MM.1S (cell line): ENCODE measurements around the gene CBL.

Source experiments
- DNase-seq: peaks from one replicate; pipeline ENCODE4 v3.0.0-alpha.2; 2015
- H2AFZ ChIP-seq: fragments of 300-600 bp; sonication (generic); 2 replicates; pipeline ENCODE4 v1.6.0; 2016; ENCODE audit warnings: antibody characterized with exemption, low read length
- H3F3A ChIP-seq: fragments of 300-600 bp; sonication (generic); 2 replicates; pipeline ENCODE4 v1.6.1; 2016; ENCODE audit warnings: mild to moderate bottlenecking, antibody characterized with exemption, low read length, moderate library complexity, mixed read lengths; ENCODE audit not compliant: insufficient read depth
- H3K27ac ChIP-seq: fragments of 300-600 bp; sonication (generic); 2 replicates; pipeline ENCODE4 v1.5.1; 2016; ENCODE audit warnings: mild to moderate bottlenecking, low read length
- H3K27me3 ChIP-seq: fragments of 300-600 bp; sonication (generic); replicated peaks from 2 replicates; pipeline ENCODE4 v1.6.0; 2016; ENCODE audit warnings: low read length; ENCODE audit not compliant: insufficient read depth
- H3K36me3 ChIP-seq: fragments of 300-600 bp; sonication (generic); replicated peaks from 2 replicates; pipeline ENCODE4 v1.6.1; 2016; ENCODE audit warnings: mild to moderate bottlenecking, low read length, mixed read lengths; ENCODE audit not compliant: insufficient read depth
- H3K4me1 ChIP-seq: fragments of 300-600 bp; sonication (generic); 2 replicates; pipeline ENCODE4 v1.6.1; 2016; ENCODE audit warnings: low read length, mixed read lengths
- H3K4me2 ChIP-seq: fragments of 300-600 bp; sonication (generic); 2 replicates; pipeline ENCODE4 v1.6.0; 2016; ENCODE audit warnings: low read depth, low read length
- H3K4me3 ChIP-seq: fragments of 300-600 bp; sonication (generic); 2 replicates; pipeline ENCODE4 v1.5.1; 2016; ENCODE audit warnings: low read length, mixed read lengths
- H3K79me2 ChIP-seq: fragments of 300-600 bp; sonication (generic); 2 replicates; pipeline ENCODE4 v1.6.1; 2016; ENCODE audit warnings: mixed run types, low read length, mixed read lengths
- H3K9ac ChIP-seq: fragments of 300-600 bp; sonication (generic); 2 replicates; pipeline ENCODE4 v1.6.1; 2016; ENCODE audit warnings: low read length, mixed read lengths
- H3K9me2 ChIP-seq: fragments of 300-600 bp; sonication (generic); replicated peaks from 2 replicates; pipeline ENCODE4 v1.6.1; 2016; ENCODE audit warnings: mild to moderate bottlenecking, low read length, mixed read lengths; ENCODE audit not compliant: insufficient read depth
- H3K9me3 ChIP-seq: fragments of 300-600 bp; sonication (generic); replicated peaks from 2 replicates; pipeline ENCODE4 v1.6.1; 2016; ENCODE audit warnings: mild to moderate bottlenecking, low read length, mixed read lengths; ENCODE audit not compliant: insufficient read depth
- H4K20me1 ChIP-seq: fragments of 300-600 bp; sonication (generic); 2 replicates; pipeline ENCODE4 v1.6.1; 2016; ENCODE audit warnings: mild to moderate bottlenecking, low read length, moderate library complexity, mixed read lengths; ENCODE audit not compliant: insufficient read depth
- EZH2 ChIP-seq: fragments of 300-600 bp; sonication (generic); optimal IDR thresholded peaks from 2 replicates; pipeline ENCODE3; 2017; ENCODE audit warnings: low read depth, mild to moderate bottlenecking, antibody characterized with exemption, low read length, mixed read lengths
- EZH2phosphoT487 ChIP-seq: fragments of 300-600 bp; sonication (generic); IDR thresholded peaks from 2 replicates; pipeline ENCODE4 v1.6.1; 2018; ENCODE audit warnings: antibody characterized with exemption, low read length
- TF ChIP-seq, protein P1 (sequence below): fragments of 300-600 bp; sonication (generic); IDR thresholded peaks from 2 replicates; pipeline ENCODE4 v1.5.1; 2016; ENCODE audit warnings: antibody characterized with exemption, low read length, mixed read lengths

Gene CBL

DNA sequence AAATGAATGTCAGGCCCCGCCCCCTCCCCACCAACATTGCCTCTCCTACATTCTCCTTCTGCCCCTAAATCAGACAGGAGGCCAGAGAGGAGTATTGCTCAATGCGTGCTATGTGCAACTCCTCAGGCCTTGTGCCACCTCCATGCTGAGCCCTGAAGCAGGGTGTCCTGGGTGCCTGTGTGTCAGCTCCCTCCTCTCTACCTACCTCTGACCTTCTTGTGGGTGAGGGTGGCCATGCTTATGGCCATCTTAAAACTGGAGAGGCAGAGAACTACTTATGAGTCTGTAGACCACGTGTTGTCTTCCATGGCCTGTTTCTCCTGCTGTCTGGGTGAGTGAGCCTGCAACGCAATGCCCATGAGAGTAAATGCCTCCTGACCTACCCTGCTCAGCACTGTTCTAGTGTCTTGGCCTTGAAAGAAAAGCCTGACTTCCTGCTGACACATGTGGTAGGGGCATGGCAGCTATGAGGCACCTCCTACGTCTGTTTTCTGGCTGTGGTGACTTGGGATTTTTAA is 100.3 kb downstream of the CBL start:
- Histone ChIP-seq H3K4me2 (no peak overlapping the region), H3K4me3 (no peak overlapping the region), H3K9me2 (no peaks in the 10 kb centered on the region), H3F3A (no peaks in the 10 kb centered on the region; the same call in 1 of the 2 replicates), H3K9me3 (no peaks in the 10 kb centered on the region), H3K27me3 (no peaks in the 10 kb centered on the region), H4K20me1 (no peaks in the 10 kb centered on the region), H3K9ac (no peak overlapping the region), H3K79me2 (no peaks in the 10 kb centered on the region), H3K36me3 (no peaks in the 10 kb centered on the region), H3K27ac (no peak overlapping the region), H2AFZ (no peak overlapping the region), H3K4me1 (no peaks in the 10 kb centered on the region)
- TF ChIP-seq, protein P1, sequence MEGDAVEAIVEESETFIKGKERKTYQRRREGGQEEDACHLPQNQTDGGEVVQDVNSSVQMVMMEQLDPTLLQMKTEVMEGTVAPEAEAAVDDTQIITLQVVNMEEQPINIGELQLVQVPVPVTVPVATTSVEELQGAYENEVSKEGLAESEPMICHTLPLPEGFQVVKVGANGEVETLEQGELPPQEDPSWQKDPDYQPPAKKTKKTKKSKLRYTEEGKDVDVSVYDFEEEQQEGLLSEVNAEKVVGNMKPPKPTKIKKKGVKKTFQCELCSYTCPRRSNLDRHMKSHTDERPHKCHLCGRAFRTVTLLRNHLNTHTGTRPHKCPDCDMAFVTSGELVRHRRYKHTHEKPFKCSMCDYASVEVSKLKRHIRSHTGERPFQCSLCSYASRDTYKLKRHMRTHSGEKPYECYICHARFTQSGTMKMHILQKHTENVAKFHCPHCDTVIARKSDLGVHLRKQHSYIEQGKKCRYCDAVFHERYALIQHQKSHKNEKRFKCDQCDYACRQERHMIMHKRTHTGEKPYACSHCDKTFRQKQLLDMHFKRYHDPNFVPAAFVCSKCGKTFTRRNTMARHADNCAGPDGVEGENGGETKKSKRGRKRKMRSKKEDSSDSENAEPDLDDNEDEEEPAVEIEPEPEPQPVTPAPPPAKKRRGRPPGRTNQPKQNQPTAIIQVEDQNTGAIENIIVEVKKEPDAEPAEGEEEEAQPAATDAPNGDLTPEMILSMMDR, result no peak
- TF ChIP-seq EZH2 (no peak), EZH2phosphoT487 (no peak)
- DNase-seq, result no peak

DNA sequence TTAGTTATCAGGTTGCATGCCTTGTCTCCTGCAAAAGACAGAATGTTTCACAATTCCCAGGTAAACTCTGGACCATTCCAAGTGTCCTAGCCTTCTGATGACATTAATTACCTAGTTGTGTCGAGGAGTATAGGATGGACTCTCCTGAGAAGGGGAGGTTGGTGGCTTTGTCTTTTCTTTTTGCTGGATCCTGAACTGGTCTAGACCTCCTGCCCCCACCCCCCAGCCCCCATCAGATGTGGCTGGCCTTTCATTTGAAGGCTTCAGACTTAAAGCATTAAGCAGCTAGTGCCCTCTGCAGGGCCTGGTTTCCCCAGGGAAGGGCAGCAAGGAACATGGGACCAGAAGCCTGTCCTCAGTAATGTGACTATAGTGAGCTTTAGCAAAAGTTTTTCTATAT is 101.1 kb downstream of the CBL start:
- no peaks in the 10 kb centered on the region for H3K79me2 ChIP-seq
- no peak for DNase-seq
- H3K27me3 ChIP-seq, result no peaks in the 10 kb centered on the region
- no peak overlapping the region for H3K4me3 ChIP-seq
- no peaks in the 10 kb centered on the region for H3K9me2 ChIP-seq
- no peak overlapping the region for H2AFZ ChIP-seq
- H3K36me3 ChIP-seq, result no peaks in the 10 kb centered on the region
- no peak overlapping the region for H3K4me2 ChIP-seq
- no peak overlapping the region for H3K27ac ChIP-seq
- H3K9ac ChIP-seq, result no peak overlapping the region
- no peaks in the 10 kb centered on the region for H4K20me1 ChIP-seq
- TF ChIP-seq, protein P1, result no peak
- TF ChIP-seq EZH2phosphoT487 (no peak), EZH2 (no peak)
- no peaks in the 10 kb centered on the region; the same call in 1 of the 2 replicates for H3F3A ChIP-seq
- no peaks in the 10 kb centered on the region for H3K4me1 ChIP-seq
- no peaks in the 10 kb centered on the region for H3K9me3 ChIP-seq

DNA sequence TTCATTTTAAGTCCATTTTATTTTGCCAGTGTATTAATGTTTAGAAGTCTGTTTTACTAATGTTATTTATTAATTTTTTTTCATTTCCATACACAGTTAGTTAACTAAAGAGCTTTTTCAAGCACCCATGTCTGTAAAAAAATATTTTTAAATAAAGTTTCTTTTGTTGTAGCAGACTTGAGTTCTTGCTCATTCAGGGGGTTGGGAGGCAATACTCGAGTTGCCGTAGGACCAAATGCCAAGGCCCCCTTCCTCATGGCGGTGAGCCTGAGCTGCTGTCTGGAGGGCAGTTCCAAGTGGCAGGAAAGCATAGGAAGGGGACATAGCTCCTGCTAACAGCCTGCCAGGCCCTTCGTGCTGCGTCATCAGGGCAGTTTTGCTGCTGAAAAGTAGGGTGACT is 101.8 kb downstream of the CBL start:
- H4K20me1 ChIP-seq, result no peaks in the 10 kb centered on the region
- TF ChIP-seq EZH2phosphoT487 (no peak), EZH2 (no peak)
- TF ChIP-seq, protein P1, result no peak

More for the DNA sequence above, 101.8 kb downstream of the CBL start:
- Histone ChIP-seq H3K36me3 (no peaks in the 10 kb centered on the region), H3K9ac (no peak overlapping the region), H3K4me1 (no peaks in the 10 kb centered on the region), H3K79me2 (no peaks in the 10 kb centered on the region), H3K27me3 (no peaks in the 10 kb centered on the region), H2AFZ (no peak overlapping the region), H3K9me2 (no peaks in the 10 kb centered on the region), H3K4me3 (no peak overlapping the region), H3K4me2 (no peak overlapping the region), H3K9me3 (no peaks in the 10 kb centered on the region), H3K27ac (no peak overlapping the region), H3F3A (no peaks in the 10 kb centered on the region; the same call in 1 of the 2 replicates)
- DNase-seq, result no peak
